ENCODE results near the gene FER. TPM values are rescaled to one million over a fixed set of nuclear protein-coding genes. Genes with fewer than 3 reads are reported as not detected.

FER gene
- total and polyA plus RNA-seq, 2 of the 13 experiments (the other 11 are each of a cell fraction or from before 2014, with no cell fraction given) = 7.9 to 29.0 TPM

- POLR2A ChIA-PET = no interaction called here
- no peaks in the 10 kb centered on the region for H4K20me1 ChIP-seq (ENCODE audit: insufficient read depth, low read length)
- H3K4me3 ChIP-seq (replicated peaks in 1 of 3; ENCODE audit: insufficient read depth in 1 of 3, low read depth in 2 of 3, low read length in 3 of 3) = no peak overlapping the region
- no peak for TF ChIP-seq SP5 (CRISPR knock-in tag; IDR thresholded peaks at IDR 0.05; ENCODE audit: borderline replicate concordance, low read depth)
- TF ChIP-seq ZNF326 (CRISPR knock-in tag; IDR thresholded peaks at IDR 0.05; ENCODE audit: borderline replicate concordance) = no peak
- TF ChIP-seq ZNF569 (CRISPR knock-in tag; IDR thresholded peaks at IDR 0.05; ENCODE audit: borderline replicate concordance) = no peak
- no peak for TF ChIP-seq ZNF18 (CRISPR knock-in tag; IDR thresholded peaks at IDR 0.05; ENCODE audit: insufficient replicate concordance)
- no peak for TF ChIP-seq CBX2 (IDR thresholded peaks at IDR 0.05; ENCODE audit: low read depth, low read length)
- TF ChIP-seq CBX2 (CRISPR knock-in tag; IDR thresholded peaks at IDR 0.05; ENCODE audit: low read depth) = no peak
- no peak for TF ChIP-seq RAD21 (CRISPR knock-in tag; IDR thresholded peaks at IDR 0.05)
- no peak for TF ChIP-seq MAX (IDR thresholded peaks at IDR 0.05)
- no peak for TF ChIP-seq ZNF740 (CRISPR knock-in tag; IDR thresholded peaks at IDR 0.05)
- no peak for TF ChIP-seq ZNF264 (CRISPR knock-in tag; IDR thresholded peaks at IDR 0.05)
- TF ChIP-seq HMG20B (CRISPR knock-in tag; conservative IDR thresholded peaks at IDR 0.05) = no peak
- no peak for TF ChIP-seq ZBTB7A (CRISPR knock-in tag; IDR thresholded peaks at IDR 0.05)
- no peak for ATAC-seq
- H2AFZ ChIP-seq (ENCODE audit: low read length) = no peak overlapping the region
- no TSS peak for BruUV-seq (replicated peaks)
- H3K9me3 ChIP-seq (ENCODE audit: low read length) = no peaks in the 10 kb centered on the region
- no peaks in the 10 kb centered on the region; a peak in 1 of 5 replicates for H3K36me3 ChIP-seq (replicated peaks in 1 of 2; ENCODE audit: control insufficient read depth in 1 of 2, insufficient read depth in 2 of 2, low read length in 2 of 2)
- 100% methylated on average over 2 of the region's 2 CpGs for WGBS (ENCODE audit: low lambda C conversion rate)
- H3K4me1 ChIP-seq (ENCODE audit: insufficient read depth, low read length) = no peaks in the 10 kb centered on the region
- H3K4me2 ChIP-seq (ENCODE audit: low read depth, low read length) = no peak overlapping the region
- H3K27ac ChIP-seq (ENCODE audit: extremely low read length, insufficient read depth, low read length) = no peak overlapping the region
- intact Hi-C loops (cut with micrococcal nuclease; ENCODE audit: unreplicated experiment) (no loop called here), in situ Hi-C loops (cut with HindIII; ENCODE audit: extremely low pct_ligation_motif_present, low pct_unique_long_range_greater_than_20kb) (no loop called here)
- H3K9ac ChIP-seq (ENCODE audit: insufficient read depth, low read depth, low read length) = no peak overlapping the region
- CTCF ChIA-PET (ENCODE audit: low intra/inter-chr PET ratio, low total read pairs) = no interaction called here
- FAIRE-seq = no peak
- H3K79me2 ChIP-seq (ENCODE audit: insufficient read depth, low read length) = no peaks in the 10 kb centered on the region
- no peak for DNase-seq (ENCODE audit: low spot score)
- H3K27me3 ChIP-seq (ENCODE audit: control insufficient read depth in 1 of 2, insufficient read depth in 2 of 2, low read length in 2 of 2) = no peaks in the 10 kb centered on the region
These were observed 364.0 kb downstream of the FER start for GRCh38 chr5:109111680-109112079.

Measured in HepG2 (cell line).